ENCODE results near the gene CXXC5. TPM values are rescaled to one million over a fixed set of nuclear protein-coding genes. Genes with fewer than 3 reads are reported as not detected.

Gene CXXC5
- total and polyA plus RNA-seq, 12 donors = 28.7 to 51.6 (median 36.0) TPM

- H3K4me1 ChIP-seq = peaks cover 19 to 62% (median 45%) of the 10 kb centered on the region in 9 donors
- H3K4me3 ChIP-seq = peak overlapping the region; percentile 33 to 65 (median 55)
- no peaks in the 10 kb centered on the region for H3K9me3 ChIP-seq
- DNase-seq = no peak
- H3K27ac ChIP-seq = peak overlapping the region in 9 of 10 donors; percentile 85 to 97 (median 92)
- no peaks in the 10 kb centered on the region for H3K27me3 ChIP-seq
- intact Hi-C loops (cut with DNase I) = loop anchor here in 9 of 10 donors (1.0 to 10.0 kb wide), 9 partner anchors 11 to 228 kb away; partner anchors contain the start of gene CXXC5 (in 1 of the 9)
- no peak for TF ChIP-seq CTCF (IDR thresholded peaks at IDR 0.05)
- H3K36me3 ChIP-seq = peaks cover 0 to 10% (median 0%) of the 10 kb centered on the region in 9 donors
- 4 to 6% methylated on average over 6 of the region's 6 CpGs for WGBS, 2 donors
- ATAC-seq = no peak
Measured at GRCh38 chr5:139636975-139637408, 11.2 kb upstream of the CXXC5 start.

- H3K9me3 ChIP-seq = no peaks in the 10 kb centered on the region
- peak overlapping the region; percentile 82 to 97 (median 92) for H3K27ac ChIP-seq
- H3K4me3 ChIP-seq = peak overlapping the region; percentile 33 to 65 (median 55)
- peaks cover 0 to 4% (median 0%) of the 10 kb centered on the region in 9 donors for H3K36me3 ChIP-seq
- DNase-seq = peak; percentile 88 to 90
- intact Hi-C loops (cut with DNase I) = loop anchor here in 9 of 10 donors (1.0 to 10.0 kb wide), 9 partner anchors 11 to 227 kb away; partner anchors contain the start of gene CXXC5 (in 2 of the 9)
- peak; percentile 72 to 85 (median 78) for ATAC-seq
- H3K27me3 ChIP-seq = no peaks in the 10 kb centered on the region
- 1% methylated on average over 60 to 62 of the region's 62 CpGs for WGBS, 2 donors
- peak in 5 of 9 donors; percentile 26 to 49 (median 36) for TF ChIP-seq CTCF (IDR thresholded peaks at IDR 0.05)
- H3K4me1 ChIP-seq = peaks cover 19 to 62% (median 45%) of the 10 kb centered on the region in 9 donors
Measured at GRCh38 chr5:139637438-139638089, 10.6 kb upstream of the CXXC5 start.

GRCh38 chr5:139638090-139638735, 9.9 kb upstream of the CXXC5 start:
- Histone ChIP-seq H3K27ac (peak overlapping the region; percentile 82 to 97 (median 92)), H3K9me3 (no peaks in the 10 kb centered on the region), H3K27me3 (no peaks in the 10 kb centered on the region), H3K4me1 (peaks cover 19 to 61% (median 45%) of the 10 kb centered on the region in 9 donors), H3K4me3 (peak overlapping the region; percentile 33 to 65 (median 55)), H3K36me3 (no peaks in the 10 kb centered on the region)
- 6 to 9% methylated on average over 23 of the region's 23 CpGs for WGBS, 2 donors
- ATAC-seq (peak; percentile 70 to 89 (median 79)), DNase-seq (peak; percentile 86)
- intact Hi-C loops (cut with DNase I) = loop anchor here in 7 of 10 donors (1.0 to 10.0 kb wide), 6 partner anchors 10 to 227 kb away; partner anchors contain the start of gene CXXC5 (in 1 of the 7)
- no peak for TF ChIP-seq CTCF (IDR thresholded peaks at IDR 0.05)

Data from heart right ventricle (tissue), 16 donors.